Stimulated activated CD8-positive, alpha-beta memory T cell treated with anti-CD3 and anti-CD28 coated beads, Interleukin-4, amount 100 ng/mL, for 24 hours (primary cell): Measurements from ENCODE around the gene SLFN5.
"Not testable (repeated sequence)": the region's sequence is repeated elsewhere in the genome, so short reads cannot be mapped to it uniquely, and the experiment has no call there.

Experiments
- DNase-seq: peaks from one replicate; pipeline ENCODE4 v3.0.0-alpha.2; 2020; ENCODE audit warnings: low read depth

Gene SLFN5

DNA sequence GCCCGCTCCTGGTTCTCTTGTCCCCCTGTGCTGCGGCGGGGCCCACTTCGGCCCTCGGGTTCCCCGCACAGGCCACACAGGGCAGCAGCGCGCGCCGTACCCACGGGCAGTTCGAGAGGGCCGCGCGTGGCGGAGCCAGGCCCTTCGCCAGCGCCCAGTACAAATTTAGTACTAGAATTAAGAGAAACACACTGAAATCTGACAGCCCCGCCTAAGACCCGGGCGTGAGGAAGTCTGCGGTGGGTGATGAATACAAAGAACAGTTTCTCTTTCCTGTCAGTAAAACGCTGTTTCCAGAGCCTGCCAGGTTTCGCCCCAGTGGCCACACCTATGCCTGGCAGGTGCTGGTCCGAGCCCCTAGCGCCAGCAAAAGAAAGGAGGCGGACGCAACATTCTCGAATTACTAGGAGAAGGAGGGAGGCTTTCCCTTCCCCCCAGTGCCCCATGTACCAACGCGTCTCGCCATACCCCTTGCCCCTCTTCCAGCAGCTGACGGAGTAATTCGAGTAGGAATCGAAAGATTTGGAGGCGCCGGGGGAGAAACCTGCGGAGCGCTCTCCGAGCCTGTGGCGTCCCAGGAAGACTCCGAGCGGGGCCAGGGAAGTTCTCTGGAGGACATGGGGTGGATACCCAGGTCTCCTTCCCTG, 591 bp upstream of the SLFN5 start:
- peak; percentile 71 for DNase-seq

DNA sequence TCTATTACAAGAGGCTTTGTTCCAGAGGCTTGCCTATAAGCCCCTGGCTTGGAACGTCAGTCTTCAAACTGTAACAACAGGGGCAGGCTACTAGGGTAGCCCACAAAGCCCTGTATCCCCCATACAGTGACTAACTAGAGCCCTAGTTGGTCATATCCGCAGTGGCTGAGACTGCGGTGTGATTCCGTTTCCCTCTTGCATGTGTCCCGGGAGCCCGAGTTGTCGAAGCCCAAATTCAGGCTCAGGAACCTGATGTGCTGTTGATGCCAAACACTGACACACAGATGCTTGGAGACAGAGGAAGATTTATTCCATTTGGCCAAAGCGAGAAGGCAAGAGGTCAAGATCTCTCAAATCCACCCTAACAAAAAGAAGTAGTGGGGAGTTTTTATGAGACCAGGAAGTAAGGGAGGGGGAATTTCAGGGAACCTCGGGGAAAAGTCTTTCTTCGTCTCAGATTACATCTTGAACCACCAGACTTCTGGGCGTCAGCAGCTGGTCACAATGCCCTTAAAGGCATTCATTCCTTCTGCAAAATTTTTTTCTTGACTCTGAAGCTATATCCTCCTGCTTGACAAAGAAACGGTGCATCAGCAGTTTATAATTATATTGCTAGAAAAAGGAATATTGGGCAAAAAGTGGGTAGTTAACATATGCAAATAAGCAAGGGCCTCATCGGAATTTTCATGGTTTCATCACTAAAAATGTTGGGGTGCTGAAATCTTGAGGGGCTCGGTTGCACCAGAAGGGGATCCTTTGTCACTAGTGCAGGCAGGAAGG, 879 bp downstream of the SLFN5 start:
- DNase-seq, result peak; percentile 30

DNA sequence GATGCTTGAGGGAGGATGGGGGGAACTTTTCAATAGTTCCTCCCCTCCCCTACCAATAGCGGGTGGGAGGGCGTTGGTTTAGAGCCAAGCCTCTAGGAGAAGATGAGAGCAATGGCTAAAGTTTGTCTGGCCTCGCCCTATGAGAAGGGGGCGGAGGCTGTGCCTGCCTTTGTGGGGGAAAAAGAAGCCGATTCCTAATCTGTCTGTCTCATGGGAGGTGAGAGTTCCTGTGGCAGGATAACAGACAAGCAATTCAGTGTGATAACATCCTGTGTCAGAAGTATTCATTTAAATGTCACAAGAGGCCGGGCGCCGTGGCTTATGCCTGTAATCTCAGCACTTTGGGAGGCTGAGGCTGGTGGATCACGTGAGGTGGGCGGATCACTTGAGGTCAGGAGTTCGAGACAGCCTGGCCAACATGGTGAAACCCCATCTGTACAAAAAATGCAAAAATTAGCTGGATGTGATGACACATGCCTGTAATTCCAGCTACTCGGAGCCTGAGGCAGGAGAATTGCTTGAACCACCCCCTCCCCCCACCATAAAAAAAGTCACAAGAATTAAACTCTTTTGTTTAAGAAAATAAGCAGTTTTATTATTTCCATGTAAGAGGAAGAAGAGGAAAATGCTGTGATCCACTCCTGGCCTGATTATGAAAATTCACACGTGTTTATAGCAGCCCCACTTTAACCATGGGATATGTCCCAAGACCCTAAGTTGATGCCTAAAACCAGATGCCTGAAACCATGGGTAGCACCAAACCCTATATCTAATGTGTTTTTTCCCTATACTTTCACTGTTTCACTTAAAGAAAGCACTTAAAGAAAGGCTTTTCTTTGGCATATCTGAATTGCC, 1.7 kb downstream of the SLFN5 start:
- peak; percentile 86 for DNase-seq

DNA sequence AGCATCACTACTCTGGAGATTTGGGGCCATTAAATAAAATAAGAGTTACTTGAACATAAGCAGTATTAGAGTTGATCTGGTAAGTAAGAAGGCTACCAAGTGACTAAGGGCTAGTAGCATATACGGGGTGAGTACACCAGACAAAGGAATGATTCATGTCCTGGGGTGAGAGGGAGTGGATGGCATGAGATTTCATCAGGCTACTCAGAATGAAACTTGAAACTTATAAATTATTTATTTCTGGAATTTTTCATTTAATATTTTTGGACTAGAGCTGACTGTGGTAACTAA, 2.3 kb downstream of the SLFN5 start:
- no peak for DNase-seq

DNA sequence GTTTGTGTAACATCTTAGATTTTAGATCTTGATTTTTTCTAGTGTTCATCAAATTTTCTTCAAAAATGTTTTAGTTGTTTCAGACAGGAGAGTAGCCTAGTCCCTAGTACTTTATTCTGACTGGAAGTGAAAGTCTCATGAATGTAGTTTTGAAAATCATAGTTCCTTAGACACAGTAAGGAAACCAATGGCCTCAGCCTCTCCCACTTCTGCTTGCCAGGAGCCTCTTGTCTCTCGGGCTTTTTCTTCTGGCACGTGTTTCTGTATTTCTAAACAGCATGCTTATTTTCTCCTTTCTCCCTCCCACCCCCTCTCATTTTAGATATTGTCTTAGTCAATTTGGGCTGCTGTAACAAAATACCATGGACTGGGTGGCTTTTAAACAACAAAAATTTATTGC, 9.8 kb downstream of the SLFN5 start:
- no peak for DNase-seq

DNA sequence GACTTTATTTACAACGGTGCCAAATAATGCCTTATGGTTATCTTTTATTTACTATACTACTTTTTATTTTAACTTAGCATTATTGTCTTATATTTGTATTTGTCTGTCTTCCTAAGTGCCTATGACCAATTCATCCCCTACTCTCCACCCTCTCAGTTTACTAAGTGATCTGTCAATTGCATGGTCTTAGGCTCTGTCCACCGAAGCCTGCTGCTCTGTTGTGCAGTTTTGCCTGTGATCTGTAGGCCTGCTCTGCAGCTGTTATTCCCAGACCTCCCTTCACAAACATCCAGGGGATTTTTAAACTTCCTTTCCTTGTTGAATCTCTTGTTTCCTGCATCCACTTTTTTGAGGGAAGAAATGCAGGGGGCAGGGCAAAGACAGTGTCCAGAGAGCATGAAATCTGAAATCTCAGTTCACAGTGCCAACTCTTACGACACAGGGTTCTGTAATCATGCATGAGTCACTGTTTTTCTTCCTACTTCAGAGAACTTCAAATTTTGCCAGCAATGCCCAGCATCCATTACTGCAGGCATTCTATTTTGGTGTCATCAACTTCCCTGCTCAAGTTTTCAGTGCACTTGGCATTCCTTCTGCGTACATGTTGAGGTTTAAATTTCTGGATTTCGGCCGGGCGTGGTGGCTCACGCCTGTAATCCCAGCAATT, 11.4 kb downstream of the SLFN5 start:
- DNase-seq, result no peak

DNA sequence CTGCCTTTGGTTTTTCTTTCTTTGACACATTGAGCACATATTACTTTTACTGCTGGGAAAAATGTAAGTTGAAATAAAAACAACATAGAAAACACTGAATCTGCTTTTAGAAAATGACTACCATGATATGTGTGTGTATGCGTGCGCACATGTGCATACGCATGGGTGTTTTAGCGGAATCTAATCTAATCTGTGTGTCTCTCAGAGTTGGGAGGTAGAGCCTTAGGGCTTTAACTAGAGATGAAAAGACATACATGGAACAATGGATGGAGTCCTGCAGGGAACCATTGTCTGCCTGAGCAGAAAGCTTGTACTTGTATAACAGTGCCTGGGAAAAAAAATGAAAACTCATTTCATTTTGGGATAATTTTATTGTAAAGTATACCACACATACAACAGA, 12.4 kb downstream of the SLFN5 start:
- no peak for DNase-seq

DNA sequence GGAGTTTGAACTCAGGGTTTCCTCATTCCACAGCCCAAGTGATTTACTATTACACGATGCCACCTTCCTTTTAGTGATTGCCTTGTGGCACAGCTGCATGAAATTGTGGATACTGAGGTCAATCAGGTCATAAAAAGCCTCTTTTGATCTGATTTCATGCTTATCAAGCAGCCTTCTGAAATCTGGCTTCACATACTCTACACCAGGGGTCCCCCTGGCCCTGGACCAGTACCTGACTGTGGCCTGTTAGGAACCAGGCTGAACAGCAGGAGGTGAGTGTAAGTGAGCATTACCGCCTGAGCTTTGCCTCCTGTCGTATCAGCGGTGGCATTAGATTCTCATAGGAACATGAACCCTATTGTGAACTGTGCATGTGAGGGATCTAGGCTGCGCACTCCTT, 13.8 kb downstream of the SLFN5 start:
- DNase-seq, result no peak

DNA sequence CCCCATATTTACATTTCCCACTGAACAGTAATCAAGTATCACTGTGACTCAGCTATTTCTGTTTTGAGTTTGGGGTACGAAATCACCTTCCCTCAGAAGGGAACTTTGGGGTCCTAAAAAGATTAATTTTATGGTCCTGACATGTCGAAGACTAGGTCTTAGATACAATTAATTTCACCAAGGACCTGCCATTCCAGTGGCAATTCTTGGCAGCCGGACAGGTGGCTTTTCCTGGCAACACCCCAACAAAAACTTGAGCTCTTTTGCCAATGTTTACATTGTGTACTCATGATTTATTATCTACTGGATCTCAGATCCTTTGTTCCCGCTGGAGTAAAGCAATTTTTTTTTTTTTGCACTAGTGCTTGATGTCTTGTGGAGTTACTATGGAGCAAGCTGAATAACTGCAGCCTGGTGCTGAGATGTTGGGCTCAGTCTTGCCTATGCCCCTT, 14.4 kb downstream of the SLFN5 start:
- no peak for DNase-seq

DNA sequence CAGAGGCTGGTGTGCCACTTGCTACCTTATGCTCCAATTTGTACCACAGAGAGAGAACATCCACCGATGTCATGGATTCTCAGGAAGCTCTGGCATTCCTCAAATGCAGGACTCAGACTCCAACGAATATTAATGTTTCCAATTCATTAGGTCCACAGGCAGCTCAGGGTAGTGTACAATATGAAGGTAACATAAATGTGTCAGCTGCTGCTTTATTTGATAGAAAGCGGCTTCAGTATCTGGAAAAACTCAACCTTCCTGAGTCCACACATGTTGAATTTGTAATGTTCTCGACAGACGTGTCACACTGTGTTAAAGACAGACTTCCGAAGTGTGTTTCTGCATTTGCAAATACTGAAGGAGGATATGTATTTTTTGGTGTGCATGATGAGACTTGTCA, 16.1 kb downstream of the SLFN5 start:
- no peak for DNase-seq

DNA sequence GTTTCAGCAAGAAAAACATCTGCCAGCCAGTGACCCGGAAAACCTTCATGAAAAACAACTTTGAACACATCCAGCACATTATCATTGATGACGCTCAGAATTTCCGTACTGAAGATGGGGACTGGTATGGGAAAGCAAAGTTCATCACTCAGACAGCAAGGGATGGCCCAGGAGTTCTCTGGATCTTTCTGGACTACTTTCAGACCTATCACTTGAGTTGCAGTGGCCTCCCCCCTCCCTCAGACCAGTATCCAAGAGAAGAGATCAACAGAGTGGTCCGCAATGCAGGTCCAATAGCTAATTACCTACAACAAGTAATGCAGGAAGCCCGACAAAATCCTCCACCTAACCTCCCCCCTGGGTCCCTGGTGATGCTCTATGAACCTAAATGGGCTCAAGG, 22.2 kb downstream of the SLFN5 start:
- no peak for DNase-seq

DNA sequence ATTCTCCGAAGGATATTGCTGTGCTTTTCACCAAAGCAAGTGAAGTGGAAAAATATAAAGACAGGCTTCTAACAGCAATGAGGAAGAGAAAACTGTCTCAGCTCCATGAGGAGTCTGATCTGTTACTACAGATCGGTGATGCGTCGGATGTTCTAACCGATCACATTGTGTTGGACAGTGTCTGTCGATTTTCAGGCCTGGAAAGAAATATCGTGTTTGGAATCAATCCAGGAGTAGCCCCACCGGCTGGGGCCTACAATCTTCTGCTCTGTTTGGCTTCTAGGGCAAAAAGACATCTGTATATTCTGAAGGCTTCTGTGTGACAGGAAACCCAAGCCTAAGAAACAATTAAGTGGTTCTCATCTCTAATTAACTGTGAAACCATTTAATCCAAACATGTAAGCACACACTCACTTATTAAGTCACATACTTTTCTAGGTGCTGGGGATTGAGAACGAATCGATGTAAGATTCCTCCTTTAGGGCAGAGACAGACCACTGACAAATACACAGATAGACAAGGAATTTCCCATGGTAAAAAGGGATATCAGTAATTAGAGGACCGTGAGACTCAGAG, 22.8 kb downstream of the SLFN5 start:
- DNase-seq, result no peak

DNA sequence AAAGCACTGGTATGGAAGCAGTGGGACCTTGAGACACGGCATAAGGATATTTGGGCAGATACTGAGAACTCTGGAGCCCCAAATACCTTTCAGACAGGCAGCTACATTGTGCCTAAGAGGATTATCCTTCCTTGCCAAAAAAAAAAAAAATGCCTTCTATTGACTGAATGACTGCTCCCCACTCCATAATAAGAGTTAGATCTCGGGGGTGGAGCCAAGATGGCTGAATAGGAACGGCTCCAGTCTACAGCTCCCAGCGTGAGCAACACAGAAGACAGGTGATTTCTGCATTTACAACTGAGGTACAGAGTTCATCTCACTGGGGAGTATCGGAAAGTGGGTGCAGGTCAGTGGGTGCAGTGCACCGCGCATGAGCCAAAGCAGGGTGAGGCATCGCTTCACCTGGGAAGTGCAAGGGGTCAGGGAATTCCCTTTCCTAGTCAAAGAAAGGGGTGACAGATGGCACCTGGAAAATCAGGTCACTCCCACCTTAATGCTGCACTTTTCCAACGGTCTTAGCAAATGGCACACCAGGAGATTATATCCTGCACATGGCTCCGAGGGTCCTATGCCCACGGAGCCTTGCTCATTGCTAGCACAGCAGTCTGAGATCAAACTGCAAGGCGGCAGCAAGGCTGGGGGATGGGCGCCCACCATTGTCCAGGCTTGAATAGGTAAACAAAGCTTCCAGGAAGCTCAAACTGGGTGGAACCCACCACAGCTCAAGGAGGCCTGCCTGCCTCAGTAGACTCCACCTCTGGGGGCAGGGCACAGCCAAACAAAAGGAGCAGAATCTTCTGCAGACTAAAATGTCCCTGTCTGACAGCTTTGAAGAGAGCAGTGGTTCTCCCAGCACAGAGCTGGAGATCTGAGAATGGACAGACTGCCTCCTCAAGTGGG, 31.5 kb downstream of the SLFN5 start:
- not testable (repeated sequence) for DNase-seq

DNA sequence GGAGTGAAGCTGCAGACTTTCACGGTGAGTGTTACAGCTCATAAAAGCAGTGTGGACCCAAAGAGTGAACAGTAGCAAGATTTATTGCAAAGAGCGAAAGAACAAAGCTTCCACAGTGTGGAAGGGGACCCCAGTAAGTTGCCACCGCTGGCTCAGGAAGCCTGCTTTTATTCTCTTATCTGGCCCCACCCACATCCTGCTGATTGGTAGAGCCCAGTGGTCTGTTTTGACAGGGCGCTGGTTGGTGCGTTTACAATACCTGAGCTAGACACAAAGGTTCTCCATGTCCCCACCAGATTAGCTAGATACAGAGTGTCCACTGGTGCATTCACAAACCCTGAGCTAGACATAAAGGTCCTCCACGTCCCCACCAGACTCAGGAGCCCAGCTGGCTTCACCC, 35.6 kb downstream of the SLFN5 start:
- DNase-seq, result not testable (repeated sequence)

DNA sequence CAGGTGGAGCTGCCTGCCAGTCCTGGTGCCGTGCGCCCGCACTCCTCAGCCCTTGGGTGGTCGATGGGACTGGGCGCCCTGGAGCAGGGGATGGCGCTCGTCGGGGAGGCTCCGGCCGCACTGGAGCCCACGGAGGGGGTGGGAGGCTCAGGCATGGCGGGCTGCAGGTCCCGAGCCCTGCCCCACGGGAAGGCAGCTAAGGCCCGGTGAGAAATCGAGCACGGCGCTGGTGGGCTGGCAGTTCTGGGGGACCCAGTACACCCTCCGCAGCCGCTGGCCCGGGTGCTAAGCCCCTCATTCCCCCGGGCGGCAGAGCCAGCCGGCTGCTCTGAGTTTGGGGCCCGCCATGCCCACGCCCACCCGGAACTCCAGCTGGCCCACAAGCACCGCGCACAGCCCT, 36.0 kb downstream of the SLFN5 start:
- DNase-seq, result not testable (repeated sequence)

DNA sequence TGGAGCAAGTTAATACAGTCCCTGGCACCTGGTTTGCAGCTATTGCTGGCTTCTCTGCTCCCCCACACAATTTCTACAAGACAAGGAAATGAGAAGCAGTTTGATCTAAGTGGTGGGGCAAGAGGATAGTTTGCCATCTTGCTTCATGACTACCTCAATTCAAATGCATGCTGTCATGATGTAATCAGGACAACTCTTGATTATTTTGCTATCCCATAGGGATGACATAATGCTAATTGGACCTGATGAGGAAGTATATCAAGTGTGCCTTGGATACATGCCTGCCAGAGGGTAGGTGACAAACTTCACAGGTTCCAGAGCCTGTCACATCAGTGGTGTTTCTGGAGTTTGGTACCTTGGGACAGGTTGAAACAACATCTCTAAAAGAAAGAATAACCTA, 40.9 kb downstream of the SLFN5 start:
- DNase-seq, result no peak

DNA sequence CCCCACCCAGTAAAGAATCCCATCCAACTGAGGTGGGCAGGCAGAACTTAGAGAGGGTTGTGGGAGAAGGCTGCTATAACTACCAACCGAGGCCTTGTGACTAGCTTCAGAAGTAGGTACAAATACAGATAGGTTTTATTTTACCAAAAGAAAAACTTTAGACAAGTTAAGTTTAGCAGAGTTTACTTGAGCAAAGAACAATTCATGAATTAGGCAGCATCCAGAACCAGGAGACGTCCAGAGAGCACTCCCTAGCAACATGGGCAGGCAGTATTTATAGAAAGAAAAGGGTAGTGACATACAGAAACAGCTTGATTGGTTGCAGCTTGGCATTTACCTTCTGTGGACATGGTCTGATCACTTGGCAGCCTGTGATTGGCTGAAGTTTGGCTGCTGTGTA, 42.1 kb downstream of the SLFN5 start:
- DNase-seq, result no peak

DNA sequence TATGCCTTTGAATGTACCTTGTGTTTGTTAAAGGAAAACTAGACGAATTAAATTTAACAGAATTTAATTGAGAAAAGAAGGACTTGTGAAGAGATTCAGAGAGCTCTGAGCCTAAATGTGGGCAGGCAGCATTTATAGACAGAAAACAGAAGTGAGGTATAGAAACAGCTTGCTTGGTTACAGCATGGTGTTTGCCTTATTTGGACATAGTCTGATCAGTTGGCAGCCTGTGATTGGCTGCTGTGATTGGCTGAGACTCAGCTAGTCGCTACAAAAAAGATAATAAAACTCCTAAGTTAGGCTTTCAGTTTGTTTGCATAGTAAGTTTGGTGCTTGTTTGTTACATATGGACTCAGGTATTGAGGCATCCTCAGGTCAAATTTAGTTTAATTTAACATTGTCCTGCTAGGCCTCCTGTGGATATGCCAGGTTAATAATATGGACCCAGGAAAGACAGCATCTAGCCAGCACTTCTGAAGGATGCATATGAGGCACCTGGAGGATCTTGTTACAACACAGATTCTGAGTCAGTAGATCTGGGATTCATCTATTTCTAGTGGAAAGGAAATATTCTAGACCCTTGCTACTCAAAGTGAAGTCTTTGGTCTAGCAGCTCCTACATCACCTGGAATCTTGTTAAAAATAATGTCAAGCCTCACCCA, 43.4 kb downstream of the SLFN5 start:
- DNase-seq, result no peak

DNA sequence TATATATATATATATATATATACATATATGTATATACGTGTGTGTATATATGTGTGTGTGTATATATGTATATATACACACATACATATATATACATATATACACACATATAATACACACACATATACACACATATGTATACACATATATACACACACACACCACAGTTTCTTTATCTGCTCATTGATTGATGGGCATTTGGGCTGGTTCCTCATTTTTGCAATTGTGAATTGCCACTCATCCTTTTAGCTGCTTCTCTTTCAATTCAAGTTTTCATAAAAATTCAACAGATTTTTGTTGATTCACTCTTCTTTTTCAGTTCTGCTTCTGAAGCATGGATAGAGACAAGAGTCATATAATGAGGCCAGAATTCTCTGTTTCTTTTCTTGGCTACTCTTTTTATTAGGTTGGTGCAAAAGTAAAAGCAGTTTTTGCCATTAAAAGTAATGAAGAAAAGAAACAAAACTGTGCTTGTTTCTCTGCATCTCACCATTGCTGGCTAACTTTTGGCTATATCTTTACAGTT, 44.5 kb downstream of the SLFN5 start:
- DNase-seq, result no peak

DNA sequence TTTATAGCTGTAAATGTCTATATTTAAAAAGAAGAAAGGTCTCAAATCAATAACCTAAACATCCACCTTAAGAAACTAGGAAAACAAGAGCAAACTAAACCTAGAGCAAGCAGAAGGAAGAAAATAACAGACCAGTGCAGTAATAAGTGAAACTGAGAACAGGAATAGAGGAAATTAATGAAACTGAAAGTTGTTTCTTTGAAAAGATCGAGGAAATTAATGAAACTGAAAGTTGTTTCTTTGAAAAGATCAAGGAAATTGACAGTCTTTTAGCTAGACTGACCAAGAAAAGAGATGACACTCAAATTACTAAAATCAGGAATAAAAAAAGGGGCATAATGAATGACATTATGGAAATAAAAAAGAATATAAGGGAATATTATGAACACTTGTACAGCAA, 46.4 kb downstream of the SLFN5 start:
- DNase-seq, result no peak
